HFFc6 (cell line): ENCODE results near the gene GTF2H4. TPM values are rescaled to one million over a fixed set of nuclear protein-coding genes. Genes with fewer than 3 reads are reported as not detected.

Experiments
- DNase-seq: peaks from one replicate; pipeline ENCODE4 v3.0.0-alpha.2; 2018
- H3K27ac Mint-ChIP-seq: 2 replicates; pipeline ENCODE4 v1.8.0; 2020; ENCODE audit warnings: mild to moderate bottlenecking, mixed read lengths
- H3K27me3 Mint-ChIP-seq: 2 replicates; pipeline ENCODE4 v1.8.0; 2021; ENCODE audit warnings: mild to moderate bottlenecking, moderate library complexity, mixed read lengths; ENCODE audit not compliant: insufficient read depth
- H3K36me3 Mint-ChIP-seq: 2 replicates; pipeline ENCODE4 v1.8.0; 2021; ENCODE audit warnings: low read depth, mixed read lengths
- H3K4me1 Mint-ChIP-seq: 2 replicates; pipeline ENCODE4 v1.8.0; 2020; ENCODE audit warnings: low read depth, mixed read lengths
- H3K4me3 Mint-ChIP-seq: 2 replicates; pipeline ENCODE4 v1.8.0; 2020; ENCODE audit warnings: mild to moderate bottlenecking, moderate library complexity, mixed read lengths
- H3K9me3 Mint-ChIP-seq: 2 replicates; pipeline ENCODE4 v1.8.0; 2020; ENCODE audit warnings: mild to moderate bottlenecking, mixed read lengths
- total RNA-seq, 6 experiments: library from RNA; stranded (reverse); fragmentation: NEBNext Ultra II Directional; extraction: Animal tissue kit (Norgen Biotek cat#: 25700); gene quantifications; 2 replicates in 1 of 6; 3 replicates in 5 of 6; pipeline ENCODE4 v1.2.3, GENCODE V29; 2021
- TF ChIP-seq, protein P1 (sequence below): fragments of 200-600 bp; sonication (generic); IDR thresholded peaks from 2 replicates; pipeline ENCODE4 v1.5.0; 2021; ENCODE audit warnings: antibody characterized with exemption, mild to moderate bottlenecking

GTF2H4 gene
- total RNA-seq, 6 experiments from 2014 or later = 23.9 to 27.1 (median 26.5) TPM

DNA sequence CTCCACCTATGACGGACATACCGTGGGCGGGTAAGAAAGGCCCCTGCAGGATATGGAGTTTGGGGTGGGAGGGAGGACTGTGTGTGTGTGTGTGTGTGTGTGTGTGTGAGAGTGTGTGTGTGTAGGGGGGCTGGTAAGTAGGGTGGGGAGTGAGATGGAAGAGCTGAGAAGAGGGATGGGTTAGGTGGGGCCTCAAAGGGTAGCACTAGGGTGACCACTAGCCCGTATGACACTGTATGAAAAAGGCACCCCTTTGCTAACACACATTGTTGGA lies 16.6 kb upstream of the GTF2H4 start:
- Mint-ChIP-seq H3K4me3 (no peak overlapping the region), H3K9me3 (no peaks in the 10 kb centered on the region), H3K27ac (no peak overlapping the region), H3K27me3 (peaks cover 1% of the 10 kb centered on the region; the same call in 1 of the 2 replicates), H3K4me1 (peaks cover 32% of the 10 kb centered on the region), H3K36me3 (peaks cover 6% of the 10 kb centered on the region)
- DNase-seq = no peak
- TF ChIP-seq, protein P1, sequence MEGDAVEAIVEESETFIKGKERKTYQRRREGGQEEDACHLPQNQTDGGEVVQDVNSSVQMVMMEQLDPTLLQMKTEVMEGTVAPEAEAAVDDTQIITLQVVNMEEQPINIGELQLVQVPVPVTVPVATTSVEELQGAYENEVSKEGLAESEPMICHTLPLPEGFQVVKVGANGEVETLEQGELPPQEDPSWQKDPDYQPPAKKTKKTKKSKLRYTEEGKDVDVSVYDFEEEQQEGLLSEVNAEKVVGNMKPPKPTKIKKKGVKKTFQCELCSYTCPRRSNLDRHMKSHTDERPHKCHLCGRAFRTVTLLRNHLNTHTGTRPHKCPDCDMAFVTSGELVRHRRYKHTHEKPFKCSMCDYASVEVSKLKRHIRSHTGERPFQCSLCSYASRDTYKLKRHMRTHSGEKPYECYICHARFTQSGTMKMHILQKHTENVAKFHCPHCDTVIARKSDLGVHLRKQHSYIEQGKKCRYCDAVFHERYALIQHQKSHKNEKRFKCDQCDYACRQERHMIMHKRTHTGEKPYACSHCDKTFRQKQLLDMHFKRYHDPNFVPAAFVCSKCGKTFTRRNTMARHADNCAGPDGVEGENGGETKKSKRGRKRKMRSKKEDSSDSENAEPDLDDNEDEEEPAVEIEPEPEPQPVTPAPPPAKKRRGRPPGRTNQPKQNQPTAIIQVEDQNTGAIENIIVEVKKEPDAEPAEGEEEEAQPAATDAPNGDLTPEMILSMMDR = no peak

DNA sequence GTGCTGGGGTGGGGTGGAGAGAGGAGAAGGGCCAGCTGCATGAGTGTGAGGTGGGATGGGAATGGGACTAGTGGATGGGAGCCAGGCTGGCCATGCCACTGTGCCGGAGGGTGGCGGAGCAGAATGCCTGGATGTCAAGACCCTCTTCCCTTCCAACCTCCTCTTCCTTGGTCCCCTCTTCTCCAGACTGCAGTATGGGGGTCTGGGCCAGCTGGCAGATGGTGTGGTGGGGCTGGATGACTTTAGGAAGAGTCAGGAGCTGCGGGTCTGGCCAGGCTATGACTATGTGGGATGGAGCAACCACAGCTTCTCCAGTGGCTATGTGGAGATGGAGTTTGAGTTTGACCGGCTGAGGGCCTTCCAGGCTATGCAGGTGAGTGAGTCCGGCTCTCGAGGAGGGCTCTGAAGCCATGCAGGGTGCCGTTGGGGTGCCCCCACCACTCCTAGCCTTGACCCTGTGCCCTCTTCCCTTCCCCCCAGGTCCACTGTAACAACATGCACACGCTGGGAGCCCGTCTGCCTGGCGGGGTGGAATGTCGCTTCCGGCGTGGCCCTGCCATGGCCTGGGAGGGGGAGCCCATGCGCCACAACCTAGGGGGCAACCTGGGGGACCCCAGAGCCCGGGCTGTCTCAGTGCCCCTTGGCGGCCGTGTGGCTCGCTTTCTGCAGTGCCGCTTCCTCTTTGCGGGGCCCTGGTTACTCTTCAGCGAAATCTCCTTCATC lies 16.0 kb upstream of the GTF2H4 start:
- Mint-ChIP-seq H3K27me3 (peaks cover 1% of the 10 kb centered on the region; the same call in 1 of the 2 replicates), H3K4me3 (no peak overlapping the region), H3K27ac (no peak overlapping the region), H3K36me3 (peaks cover 6% of the 10 kb centered on the region), H3K9me3 (no peaks in the 10 kb centered on the region), H3K4me1 (peaks cover 26% of the 10 kb centered on the region)
- TF ChIP-seq, protein P1 = no peak
- DNase-seq = no peak

DNA sequence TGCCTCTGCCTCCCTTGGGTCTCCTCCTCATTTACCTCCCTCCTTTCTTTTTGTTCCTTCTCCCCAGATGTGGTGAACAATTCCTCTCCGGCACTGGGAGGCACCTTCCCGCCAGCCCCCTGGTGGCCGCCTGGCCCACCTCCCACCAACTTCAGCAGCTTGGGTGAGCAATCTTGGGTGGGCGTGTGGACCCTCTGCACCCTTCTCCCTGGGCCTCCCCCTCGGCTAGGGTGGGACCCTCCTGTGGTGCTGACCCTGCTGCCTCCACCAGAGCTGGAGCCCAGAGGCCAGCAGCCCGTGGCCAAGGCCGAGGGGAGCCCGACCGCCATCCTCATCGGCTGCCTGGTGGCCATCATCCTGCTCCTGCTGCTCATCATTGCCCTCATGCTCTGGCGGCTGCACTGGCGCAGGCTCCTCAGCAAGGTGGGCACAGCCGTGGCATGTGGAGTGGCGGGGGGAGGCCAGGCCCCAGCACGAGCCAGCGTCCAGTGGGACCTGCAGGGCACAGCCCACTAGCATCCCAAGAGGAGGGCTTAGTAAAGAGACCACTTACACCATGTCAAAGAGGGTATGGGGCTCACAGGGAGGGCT lies 14.9 kb upstream of the GTF2H4 start:
- peaks cover 1% of the 10 kb centered on the region; the same call in 1 of the 2 replicates for H3K27me3 Mint-ChIP-seq
- H3K27ac Mint-ChIP-seq = no peak overlapping the region
- peaks cover 6% of the 10 kb centered on the region for H3K36me3 Mint-ChIP-seq
- no peak overlapping the region for H3K4me3 Mint-ChIP-seq
- H3K4me1 Mint-ChIP-seq = peaks cover 15% of the 10 kb centered on the region
- no peaks in the 10 kb centered on the region for H3K9me3 Mint-ChIP-seq
- DNase-seq = no peak
- TF ChIP-seq, protein P1 = peak; percentile 58

DNA sequence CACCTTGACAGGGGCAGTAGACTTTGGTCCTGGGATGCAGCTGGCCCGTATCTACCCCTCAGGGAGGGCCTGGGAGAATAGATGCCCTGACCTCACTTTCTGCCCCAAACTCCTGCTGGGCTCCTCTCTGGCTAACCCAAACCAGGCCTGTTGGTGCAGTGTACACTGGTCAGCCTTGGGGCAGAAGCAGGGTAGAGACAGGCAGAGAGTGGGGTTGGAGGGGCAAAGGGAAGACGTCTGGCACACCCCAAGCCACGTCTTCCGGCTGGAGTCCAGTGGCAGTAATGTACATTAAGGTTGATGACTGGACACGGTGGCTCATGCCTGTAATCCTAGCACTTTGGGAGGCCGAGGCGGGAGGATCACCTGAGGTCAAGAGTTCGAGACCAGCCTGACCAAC lies 14.3 kb upstream of the GTF2H4 start:
- no peak for DNase-seq
- no peaks in the 10 kb centered on the region for H3K9me3 Mint-ChIP-seq
- no peak overlapping the region for H3K4me3 Mint-ChIP-seq
- H3K27ac Mint-ChIP-seq = no peak overlapping the region
- TF ChIP-seq, protein P1 = no peak
- H3K4me1 Mint-ChIP-seq = peaks cover 9% of the 10 kb centered on the region
- H3K27me3 Mint-ChIP-seq = peaks cover 1% of the 10 kb centered on the region; the same call in 1 of the 2 replicates
- H3K36me3 Mint-ChIP-seq = peaks cover 8% of the 10 kb centered on the region

DNA sequence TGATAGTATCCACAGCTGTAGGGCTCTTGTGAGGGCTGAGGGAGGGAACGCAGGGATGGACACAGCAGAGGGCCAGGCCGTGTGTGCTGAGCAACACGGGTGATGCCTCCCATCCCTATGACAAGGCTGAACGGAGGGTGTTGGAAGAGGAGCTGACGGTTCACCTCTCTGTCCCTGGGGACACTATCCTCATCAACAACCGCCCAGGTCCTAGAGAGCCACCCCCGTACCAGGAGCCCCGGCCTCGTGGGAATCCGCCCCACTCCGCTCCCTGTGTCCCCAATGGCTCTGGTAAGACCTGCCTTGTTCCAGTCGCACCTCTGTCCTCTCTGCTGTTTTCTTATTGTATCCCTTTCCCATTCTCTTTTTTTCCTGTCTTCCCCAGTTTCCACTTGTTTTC lies 13.6 kb upstream of the GTF2H4 start:
- no peak for DNase-seq
- Mint-ChIP-seq H3K27me3 (peaks cover 1% of the 10 kb centered on the region), H3K27ac (no peak overlapping the region), H3K4me3 (no peak overlapping the region), H3K9me3 (no peaks in the 10 kb centered on the region), H3K4me1 (0 out of 2 replicates have a peak, but pooled peaks cover 7% of the 10 kb centered on the region), H3K36me3 (peaks cover 11% of the 10 kb centered on the region)
- TF ChIP-seq, protein P1 = no peak
